Measurements from ENCODE around the gene ZNF669.

DNA sequence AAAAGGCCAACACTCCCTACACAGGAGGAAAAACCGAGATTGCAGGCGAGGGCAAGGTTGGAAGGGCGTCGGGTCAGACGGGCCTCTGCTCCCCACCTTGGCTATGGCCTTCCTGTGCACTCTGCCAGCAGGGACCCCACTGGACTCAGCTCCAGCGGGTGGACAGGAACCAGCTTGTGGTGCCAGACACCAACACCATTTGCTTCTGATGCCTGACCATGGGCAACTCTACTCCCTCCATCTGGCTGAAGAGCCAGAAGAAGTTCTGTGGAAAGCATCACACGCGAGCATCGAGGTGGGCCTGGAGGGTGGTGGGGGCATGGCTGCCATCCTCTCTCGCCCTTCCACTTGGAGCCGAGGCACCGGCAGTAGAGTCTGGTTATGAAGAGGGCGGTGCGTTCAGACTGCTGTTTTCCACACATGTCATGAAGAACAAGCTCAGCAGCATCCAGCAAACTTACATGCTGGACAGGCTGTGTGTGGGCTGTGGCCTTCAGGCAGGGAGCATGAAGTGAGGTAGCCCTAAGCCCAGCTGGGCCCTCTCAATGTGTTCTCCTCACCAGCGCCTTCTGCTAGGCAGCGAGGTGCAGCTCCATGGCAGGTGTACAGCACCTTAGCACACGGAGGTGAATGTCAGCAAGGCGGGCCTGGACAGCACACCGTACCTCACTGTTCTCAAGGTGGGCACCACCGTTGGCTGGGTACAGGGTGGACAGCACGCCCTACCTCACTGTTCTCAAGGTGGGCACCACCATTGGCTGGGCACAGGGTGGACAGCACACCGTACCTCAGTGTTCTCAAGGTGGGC lies 15.6 kb upstream of the ZNF669 start:
- TF ChIP-seq, protein P1, sequence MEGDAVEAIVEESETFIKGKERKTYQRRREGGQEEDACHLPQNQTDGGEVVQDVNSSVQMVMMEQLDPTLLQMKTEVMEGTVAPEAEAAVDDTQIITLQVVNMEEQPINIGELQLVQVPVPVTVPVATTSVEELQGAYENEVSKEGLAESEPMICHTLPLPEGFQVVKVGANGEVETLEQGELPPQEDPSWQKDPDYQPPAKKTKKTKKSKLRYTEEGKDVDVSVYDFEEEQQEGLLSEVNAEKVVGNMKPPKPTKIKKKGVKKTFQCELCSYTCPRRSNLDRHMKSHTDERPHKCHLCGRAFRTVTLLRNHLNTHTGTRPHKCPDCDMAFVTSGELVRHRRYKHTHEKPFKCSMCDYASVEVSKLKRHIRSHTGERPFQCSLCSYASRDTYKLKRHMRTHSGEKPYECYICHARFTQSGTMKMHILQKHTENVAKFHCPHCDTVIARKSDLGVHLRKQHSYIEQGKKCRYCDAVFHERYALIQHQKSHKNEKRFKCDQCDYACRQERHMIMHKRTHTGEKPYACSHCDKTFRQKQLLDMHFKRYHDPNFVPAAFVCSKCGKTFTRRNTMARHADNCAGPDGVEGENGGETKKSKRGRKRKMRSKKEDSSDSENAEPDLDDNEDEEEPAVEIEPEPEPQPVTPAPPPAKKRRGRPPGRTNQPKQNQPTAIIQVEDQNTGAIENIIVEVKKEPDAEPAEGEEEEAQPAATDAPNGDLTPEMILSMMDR (IDR thresholded peaks at IDR 0.05; ENCODE audit: low read depth, low read length): no peak
- TF ChIP-seq, protein P2, sequence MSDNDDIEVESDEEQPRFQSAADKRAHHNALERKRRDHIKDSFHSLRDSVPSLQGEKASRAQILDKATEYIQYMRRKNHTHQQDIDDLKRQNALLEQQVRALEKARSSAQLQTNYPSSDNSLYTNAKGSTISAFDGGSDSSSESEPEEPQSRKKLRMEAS (IDR thresholded peaks at IDR 0.05; ENCODE audit: low read depth, low read length): no peak
